B cell (primary cell): ENCODE data around the gene ZIC5. TPM values are rescaled to one million over a fixed set of nuclear protein-coding genes. Genes with fewer than 3 reads are reported as not detected.

Experiments used
- ATAC-seq: fragments of 200-7000 bp; cut with Tn5 transposase; one replicate; pipeline ENCODE4 v1.10.0; 2021; ENCODE audit warnings: low read depth, mild to moderate bottlenecking, moderate number of reproducible peaks, moderate library complexity
- CTCF ChIA-PET: fragments of 350-600 bp; sonication (Branson Sonifier 250); formaldehyde crosslinking; loops from one replicate; lab custom pipeline; 2021; ENCODE audit warnings: antibody characterized with exemption, inconsistent platforms; lab: Charles Lee
- POLR2A ChIA-PET: fragments of 350-600 bp; sonication (Branson Sonifier 250); formaldehyde crosslinking; loops from one replicate; lab custom pipeline; 2021; ENCODE audit warnings: antibody characterized with exemption; lab: Charles Lee
- DNase-seq: peaks from one replicate; pipeline ENCODE4 v3.0.0; 2013
- H2AFZ ChIP-seq: 2 replicates; pipeline ENCODE4 v1.6.1; 2012; ENCODE audit warnings: mild to moderate bottlenecking, low read depth, low read length; ENCODE audit not compliant: insufficient read depth, poor library complexity, severe bottlenecking
- H3K27ac ChIP-seq, 2 donors: 1 replicate in 1 of 2; 2 replicates in 1 of 2; pipeline ENCODE4 v1.5.1; 2012 to 2013; ENCODE audit warnings: low read length in 2 of 2, mild to moderate bottlenecking in 2 of 2, moderate library complexity in 1 of 2
- H3K27me3 ChIP-seq, 4 experiments: fragments of 200-600 bp in 1 of 4; sonication (generic) in 1 of 4; replicated peaks in 1 of 4; 1 replicate in 2 of 4; 2 replicates in 2 of 4; pipeline versions ENCODE4 v1.6.1 to v1.7.0; 2013 to 2016; ENCODE audit warnings: low read length in 3 of 4, mild to moderate bottlenecking in 2 of 4, mixed read lengths in 1 of 4, moderate library complexity in 1 of 4; ENCODE audit not compliant: insufficient read depth in 4 of 4, control insufficient read depth in 3 of 4; ENCODE audit errors: control extremely low read depth in 1 of 4
- H3K36me3 ChIP-seq, 2 experiments: replicated peaks in 1 of 2; 1 replicate in 1 of 2; 2 replicates in 1 of 2; pipeline versions ENCODE4 v1.6.1 to v1.7.1; 2013; ENCODE audit warnings: low read length in 1 of 2; ENCODE audit not compliant: insufficient read depth in 2 of 2, control insufficient read depth in 1 of 2; ENCODE audit errors: control extremely low read depth in 1 of 2, extremely low read depth in 1 of 2
- H3K4me1 ChIP-seq, 2 donors: fragments of 200-600 bp in 1 of 2; sonication (generic) in 1 of 2; 1 replicate in 1 of 2; 2 replicates in 1 of 2; pipeline versions ENCODE4 v1.5.1 to v1.6.1; 2013 to 2017; ENCODE audit warnings: low read length in 2 of 2; ENCODE audit not compliant: control insufficient read depth in 2 of 2, insufficient read depth in 2 of 2
- H3K4me2 ChIP-seq: replicated peaks from 2 replicates; pipeline ENCODE3; 2012; ENCODE audit warnings: mild to moderate bottlenecking, low read depth, low read length; ENCODE audit not compliant: poor library complexity, severe bottlenecking
- H3K4me3 ChIP-seq, 5 experiments: fragments of 200-600 bp in 1 of 5; sonication (generic) in 1 of 5; 1 replicate in 3 of 5; 2 replicates in 2 of 5; pipeline versions ENCODE4 v1.5.1 to v1.7.0; 2011 to 2016; ENCODE audit warnings: low read length in 4 of 5, mild to moderate bottlenecking in 4 of 5, low read depth in 2 of 5, control low read depth in 1 of 5, moderate library complexity in 1 of 5; ENCODE audit not compliant: insufficient read depth in 1 of 5; ENCODE audit errors: control extremely low read depth in 1 of 5, extremely low read depth in 1 of 5
- H3K79me2 ChIP-seq: fragments of 200-600 bp; sonication (generic); one replicate; pipeline ENCODE4 v1.6.0; 2016; ENCODE audit warnings: low read length; ENCODE audit not compliant: control insufficient read depth, insufficient read depth
- H3K9ac ChIP-seq: fragments of 200-600 bp; sonication (generic); 2 replicates; pipeline ENCODE4 v1.6.1; 2017; ENCODE audit warnings: mild to moderate bottlenecking, low read length, moderate library complexity
- H3K9me3 ChIP-seq, 3 donors: one replicate each; pipeline versions ENCODE4 v1.6.1 to v1.7.1; 2013; ENCODE audit warnings: low read length in 2 of 3; ENCODE audit not compliant: control insufficient read depth in 2 of 3, insufficient read depth in 1 of 3; ENCODE audit errors: control extremely low read depth in 1 of 3
- H4K20me1 ChIP-seq: 2 replicates; pipeline ENCODE4 v1.6.0; 2012; ENCODE audit warnings: mild to moderate bottlenecking, low read length; ENCODE audit not compliant: insufficient read depth, control insufficient read depth, poor library complexity, severe bottlenecking
- H3K27ac Mint-ChIP-seq: one replicate; pipeline ENCODE4 v1.8.0; 2021; ENCODE audit warnings: mixed read lengths
- H3K27me3 Mint-ChIP-seq: one replicate; pipeline ENCODE4 v1.8.0; 2021; ENCODE audit warnings: mixed read lengths
- H3K4me1 Mint-ChIP-seq: one replicate; pipeline ENCODE4 v1.8.0; 2021; ENCODE audit warnings: mixed read lengths
- H3K4me3 Mint-ChIP-seq: one replicate; pipeline ENCODE4 v1.8.0; 2021; ENCODE audit warnings: mixed read lengths
- H3K9me3 Mint-ChIP-seq: one replicate; pipeline ENCODE4 v1.8.0; 2022; ENCODE audit warnings: mixed read lengths; ENCODE audit not compliant: insufficient read depth
- EZH2 ChIP-seq: IDR thresholded peaks from 2 replicates; pipeline ENCODE4 v1.6.1; 2012; ENCODE audit warnings: borderline replicate concordance, low read depth, mild to moderate bottlenecking, moderate library complexity, low read length; ENCODE audit not compliant: insufficient read depth, poor library complexity, severe bottlenecking
- WGBS: methylation state at CpG from one replicate; pipeline ENCODE4 v1.1.5; 2013; ENCODE audit warnings: missing lambda C conversion rate; ENCODE audit not compliant: insufficient coverage; 5-methylcytosine and 5-hydroxymethylcytosine counted together
- intact Hi-C: fragments of 100-400 bp; cut with micrococcal nuclease; formaldehyde crosslinking; loops from one replicate; pipeline ENCODE4 v1.10.0; 2022
- polyA plus RNA-seq: library from polyadenylated mRNA; depleted of rRNA; stranded (reverse); fragments of >200 nt; gene quantifications from 2 replicates; pipeline ENCODE4 v1.2.3, GENCODE V29; 2012
- total RNA-seq, 2 donors: library from RNA; stranded (reverse); fragments of 120-200 nt in 1 of 2; gene quantifications; 1 replicate in 1 of 2; 2 replicates in 1 of 2; pipeline versions ENCODE4 v1.2.3 to v1.2.4, GENCODE V29; 2013 to 2022
- TF ChIP-seq, protein P1 (sequence below): fragments of 200-600 bp; IDR thresholded peaks from one replicate; pipeline ENCODE4 v1.8.0; 2022; ENCODE audit warnings: antibody characterized with exemption, mild to moderate bottlenecking

The ZIC5 gene
- total and polyA plus RNA-seq, 2 donors (not counting 1 experiment from before 2014, with no cell fraction given), result not detected

DNA sequence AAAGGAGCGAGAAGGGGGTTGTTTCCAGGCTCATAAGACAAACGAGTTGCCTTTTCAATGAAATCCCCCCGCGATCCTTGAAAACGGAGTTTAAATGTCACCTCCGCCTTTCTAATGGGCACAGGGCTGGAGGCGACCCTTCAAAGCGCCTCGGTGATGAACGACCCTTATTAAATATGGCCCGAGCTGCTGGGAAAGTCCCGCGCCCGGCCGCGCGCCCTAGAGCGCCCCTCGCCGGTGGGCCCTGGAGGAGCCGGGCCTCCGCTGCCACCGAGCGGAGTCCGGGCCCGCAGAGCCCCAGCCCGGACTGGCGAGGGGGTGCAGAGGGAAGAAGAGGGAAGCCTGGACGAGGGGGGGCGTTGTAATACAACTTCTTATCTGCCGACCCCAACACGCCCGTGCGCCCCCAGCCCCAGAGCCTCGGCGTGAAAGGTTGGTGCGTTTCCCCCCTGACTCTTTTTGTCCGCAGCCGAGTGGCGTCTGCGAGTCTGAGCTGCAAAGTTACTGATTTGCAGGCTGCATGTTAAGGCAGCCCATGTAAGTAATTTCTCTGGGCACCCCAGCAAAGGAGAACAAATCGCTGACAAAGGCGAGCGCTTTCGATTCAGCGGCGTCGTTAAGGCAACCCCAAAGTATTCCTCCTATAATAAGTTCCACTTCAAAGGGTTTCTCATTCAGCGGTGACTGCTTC is 11.9 kb downstream of the ZIC5 start:
- Histone ChIP-seq H2AFZ (no peak overlapping the region), H3K27me3 (peaks cover 2 to 76% (median 72%) of the 10 kb centered on the region in 4 experiments), H3K27ac (no peak overlapping the region), H3K4me2 (peak overlapping the region; percentile 65), H3K9me3 (peaks cover 2 to 57% (median 4%) of the 10 kb centered on the region in 3 donors), H3K36me3 (no peaks in the 10 kb centered on the region), H3K9ac (peak overlapping the region; percentile 12), H3K4me3 (peak overlapping the region in 1 of 5 experiments; percentile 19), H3K4me1 (peaks cover 28 to 52% of the 10 kb centered on the region in 2 donors), H3K79me2 (no peaks in the 10 kb centered on the region), H4K20me1 (no peaks in the 10 kb centered on the region)
- CTCF ChIA-PET, result interaction anchor here (1.0 kb wide), 1 partner anchor 36 kb away, joined by 3 read pairs; no protein-coding TSS in a partner anchor
- Mint-ChIP-seq H3K9me3 (no peaks in the 10 kb centered on the region), H3K27ac (no peak overlapping the region), H3K4me1 (peaks cover 18% of the 10 kb centered on the region), H3K27me3 (peaks cover 77% of the 10 kb centered on the region), H3K4me3 (peak overlapping the region; percentile 57)
- no peak for TF ChIP-seq EZH2
- POLR2A ChIA-PET, result no interaction called here
- intact Hi-C loops, result loop anchor here (5.0 kb wide), 1 partner anchor 38 kb away; no protein-coding TSS in a partner anchor
- peak; percentile 53 for DNase-seq
- no peak for ATAC-seq
- WGBS, result 13% methylated on average over 46 of the region's 49 CpGs

DNA sequence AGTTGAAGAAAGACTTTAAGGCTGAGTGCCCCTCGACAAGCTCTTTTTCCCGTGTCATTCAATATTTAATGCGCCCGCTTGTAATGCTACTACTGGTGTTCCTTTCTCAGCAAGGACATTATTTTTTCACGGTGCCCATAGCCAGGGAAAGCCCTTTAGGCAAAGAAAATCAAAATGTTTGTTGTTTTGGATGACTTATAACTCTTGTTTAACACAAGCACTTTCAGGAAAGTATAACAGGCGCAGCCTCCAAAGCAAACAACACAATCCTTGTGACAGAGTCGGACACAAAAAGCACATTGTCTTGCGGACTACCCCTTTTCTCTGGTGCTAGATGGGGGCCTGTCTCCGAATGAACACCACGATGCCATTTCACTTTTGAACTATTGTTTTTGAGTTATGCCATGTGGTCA is 12.4 kb downstream of the ZIC5 start:
- H3K4me3 ChIP-seq, result no peak overlapping the region
- no peak overlapping the region for H3K9ac ChIP-seq
- H3K27ac ChIP-seq, result no peak overlapping the region
- Mint-ChIP-seq H3K4me1 (peaks cover 18% of the 10 kb centered on the region), H3K27me3 (peaks cover 74% of the 10 kb centered on the region), H3K9me3 (no peaks in the 10 kb centered on the region), H3K27ac (peak overlapping the region; percentile 24), H3K4me3 (peak overlapping the region; percentile 6)
- WGBS, result 15% methylated on average over 6 of the region's 10 CpGs
- DNase-seq (peak; percentile 39), ATAC-seq (no peak)
- H2AFZ ChIP-seq, result no peak overlapping the region
- intact Hi-C loops, result no loop called here
- TF ChIP-seq EZH2, result no peak
- TF ChIP-seq, protein P1, sequence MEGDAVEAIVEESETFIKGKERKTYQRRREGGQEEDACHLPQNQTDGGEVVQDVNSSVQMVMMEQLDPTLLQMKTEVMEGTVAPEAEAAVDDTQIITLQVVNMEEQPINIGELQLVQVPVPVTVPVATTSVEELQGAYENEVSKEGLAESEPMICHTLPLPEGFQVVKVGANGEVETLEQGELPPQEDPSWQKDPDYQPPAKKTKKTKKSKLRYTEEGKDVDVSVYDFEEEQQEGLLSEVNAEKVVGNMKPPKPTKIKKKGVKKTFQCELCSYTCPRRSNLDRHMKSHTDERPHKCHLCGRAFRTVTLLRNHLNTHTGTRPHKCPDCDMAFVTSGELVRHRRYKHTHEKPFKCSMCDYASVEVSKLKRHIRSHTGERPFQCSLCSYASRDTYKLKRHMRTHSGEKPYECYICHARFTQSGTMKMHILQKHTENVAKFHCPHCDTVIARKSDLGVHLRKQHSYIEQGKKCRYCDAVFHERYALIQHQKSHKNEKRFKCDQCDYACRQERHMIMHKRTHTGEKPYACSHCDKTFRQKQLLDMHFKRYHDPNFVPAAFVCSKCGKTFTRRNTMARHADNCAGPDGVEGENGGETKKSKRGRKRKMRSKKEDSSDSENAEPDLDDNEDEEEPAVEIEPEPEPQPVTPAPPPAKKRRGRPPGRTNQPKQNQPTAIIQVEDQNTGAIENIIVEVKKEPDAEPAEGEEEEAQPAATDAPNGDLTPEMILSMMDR, result no peak
- CTCF ChIA-PET, result no interaction called here
- H3K4me2 ChIP-seq, result no peak overlapping the region
- no peaks in the 10 kb centered on the region for H4K20me1 ChIP-seq
- H3K4me1 ChIP-seq, result peaks cover 28 to 52% of the 10 kb centered on the region in 2 donors
- POLR2A ChIA-PET, result no interaction called here
- no peaks in the 10 kb centered on the region for H3K36me3 ChIP-seq
- peaks cover 2 to 72% (median 71%) of the 10 kb centered on the region in 4 experiments for H3K27me3 ChIP-seq
- H3K79me2 ChIP-seq, result no peaks in the 10 kb centered on the region
- peaks cover 2 to 57% (median 4%) of the 10 kb centered on the region in 3 donors for H3K9me3 ChIP-seq
